Neural cell (in vitro differentiated cells): ENCODE results near the gene MAN2B1. TPM values are rescaled to one million over a fixed set of nuclear protein-coding genes. Genes with fewer than 3 reads are reported as not detected.
"Not testable (repeated sequence)": the region's sequence is repeated elsewhere in the genome, so short reads cannot be mapped to it uniquely, and the experiment has no call there.

Experiments
- H2AFZ ChIP-seq: fragments of 200-600, 300-800 bp; sonication (generic), shearing (Covaris generic); 2 replicates; pipeline ENCODE4 v1.6.0; 2014; ENCODE audit warnings: low read depth, mild to moderate bottlenecking, antibody characterized with exemption, low read length, moderate library complexity
- H3F3A ChIP-seq: fragments of 200-600 bp; shearing (Covaris generic); 2 replicates; pipeline ENCODE4 v1.6.1; 2016; ENCODE audit warnings: mild to moderate bottlenecking, moderate library complexity, mixed read lengths, antibody characterized with exemption, low read length; ENCODE audit not compliant: insufficient read depth, poor library complexity, severe bottlenecking
- H3K27ac ChIP-seq: fragments of 200-600, 300-800 bp; sonication (generic), shearing (Covaris generic); 2 replicates; pipeline ENCODE4 v1.5.1; 2014; ENCODE audit warnings: mild to moderate bottlenecking, low read length, moderate library complexity
- H3K27me3 ChIP-seq: fragments of 300-800, 200-600 bp; sonication (generic), shearing (Covaris generic); 2 replicates; pipeline ENCODE4 v1.6.0; 2014; ENCODE audit warnings: mild to moderate bottlenecking, low read depth, low read length, moderate library complexity; ENCODE audit not compliant: insufficient read depth
- H3K36me3 ChIP-seq: fragments of 300-800, 200-600 bp; sonication (generic), shearing (Covaris generic); 2 replicates; pipeline ENCODE4 v1.5.1; 2014; ENCODE audit warnings: mild to moderate bottlenecking, antibody characterized with exemption, low read length, moderate library complexity; ENCODE audit not compliant: insufficient read depth
- H3K4me2 ChIP-seq: fragments of 300-800, 200-600 bp; sonication (generic), shearing (Covaris generic); 2 replicates; pipeline ENCODE4 v1.6.0; 2014; ENCODE audit warnings: mild to moderate bottlenecking, low read length
- H3K4me3 ChIP-seq: fragments of 300-800, 200-600 bp; sonication (generic), shearing (Covaris generic); 2 replicates; pipeline ENCODE4 v1.5.1; 2014; ENCODE audit warnings: mild to moderate bottlenecking, low read length, moderate library complexity
- H3K79me2 ChIP-seq: fragments of 200-600 bp; shearing (Covaris generic); replicated peaks from 2 replicates; pipeline ENCODE4 v1.6.0; 2014; ENCODE audit warnings: mild to moderate bottlenecking, low read length, moderate library complexity; ENCODE audit not compliant: insufficient read depth
- H3K9ac ChIP-seq: fragments of 300-800, 200-600 bp; sonication (generic), shearing (Covaris generic); 2 replicates; pipeline ENCODE4 v1.6.1; 2016; ENCODE audit warnings: mild to moderate bottlenecking, low read length, mixed read lengths
- H3K9me2 ChIP-seq: fragments of 200-600 bp; shearing (Covaris generic); 2 replicates; pipeline ENCODE4 v1.6.1; 2016; ENCODE audit warnings: mild to moderate bottlenecking, low read length, mixed read lengths; ENCODE audit not compliant: insufficient read depth
- H3K9me3 ChIP-seq: fragments of 200-600, 300-800 bp; sonication (generic), shearing (Covaris generic); 2 replicates; pipeline ENCODE4 v1.6.1; 2016; ENCODE audit warnings: mild to moderate bottlenecking, mixed run types, low read length, moderate library complexity, mixed read lengths
- H4K20me1 ChIP-seq: fragments of 200-600 bp; shearing (Covaris generic); 2 replicates; pipeline ENCODE4 v1.6.1; 2016; ENCODE audit warnings: mild to moderate bottlenecking, mixed run types; ENCODE audit not compliant: insufficient read depth
- EP300 ChIP-seq: fragments of 450-650 bp; conservative IDR thresholded peaks from 2 replicates; pipeline ENCODE4 v1.6.1; 2014; ENCODE audit warnings: antibody characterized with exemption, mild to moderate bottlenecking, moderate library complexity; ENCODE audit not compliant: poor library complexity, severe bottlenecking
- EZH2 ChIP-seq: fragments of 200-600, 300-800 bp; shearing (Covaris generic), sonication (generic); IDR thresholded peaks from 2 replicates; pipeline ENCODE4 v1.6.1; 2014; ENCODE audit warnings: antibody characterized with exemption, low read length, borderline replicate concordance, mild to moderate bottlenecking; ENCODE audit not compliant: insufficient read depth, poor library complexity, severe bottlenecking
- MXI1 ChIP-seq: fragments of 450-650 bp; conservative IDR thresholded peaks from 2 replicates; pipeline ENCODE4 v1.6.1; 2014; ENCODE audit warnings: antibody characterized with exemption, mild to moderate bottlenecking; ENCODE audit not compliant: poor library complexity, severe bottlenecking
- POLR2AphosphoS5 ChIP-seq: IDR thresholded peaks from 2 replicates; pipeline ENCODE4 v1.6.1; 2012
- RAD21 ChIP-seq: fragments of 450-650 bp; conservative IDR thresholded peaks from 2 replicates; pipeline ENCODE4 v1.6.1; 2014; ENCODE audit warnings: antibody characterized with exemption, mild to moderate bottlenecking, moderate library complexity
- SMC3 ChIP-seq: fragments of 450-650 bp; conservative IDR thresholded peaks from 2 replicates; pipeline ENCODE4 v1.6.1; 2014; ENCODE audit warnings: antibody characterized with exemption, mild to moderate bottlenecking, moderate library complexity; ENCODE audit not compliant: poor library complexity
- TAF1 ChIP-seq: IDR thresholded peaks from 2 replicates; pipeline ENCODE4 v1.6.1; 2012; ENCODE audit warnings: low read depth
- polyA plus RNA-seq: library from polyadenylated mRNA; depleted of rRNA; stranded (reverse); fragments of >200 nt; gene quantifications from 2 replicates; pipeline ENCODE4 v1.2.3, GENCODE V29; 2014
- TF ChIP-seq, protein P1 (sequence below): fragments of 450-650 bp; IDR thresholded peaks from 2 replicates; pipeline ENCODE4 v1.5.1; 2014; ENCODE audit warnings: antibody characterized with exemption, mild to moderate bottlenecking, moderate library complexity; ENCODE audit not compliant: poor library complexity, severe bottlenecking
- TF ChIP-seq, protein P2 (sequence below): IDR thresholded peaks from 2 replicates; pipeline ENCODE4 v1.6.1; 2012; ENCODE audit warnings: borderline replicate concordance

The MAN2B1 gene
- polyA plus RNA-seq, 1 donor from 2014 or later, result 11.5 TPM

DNA sequence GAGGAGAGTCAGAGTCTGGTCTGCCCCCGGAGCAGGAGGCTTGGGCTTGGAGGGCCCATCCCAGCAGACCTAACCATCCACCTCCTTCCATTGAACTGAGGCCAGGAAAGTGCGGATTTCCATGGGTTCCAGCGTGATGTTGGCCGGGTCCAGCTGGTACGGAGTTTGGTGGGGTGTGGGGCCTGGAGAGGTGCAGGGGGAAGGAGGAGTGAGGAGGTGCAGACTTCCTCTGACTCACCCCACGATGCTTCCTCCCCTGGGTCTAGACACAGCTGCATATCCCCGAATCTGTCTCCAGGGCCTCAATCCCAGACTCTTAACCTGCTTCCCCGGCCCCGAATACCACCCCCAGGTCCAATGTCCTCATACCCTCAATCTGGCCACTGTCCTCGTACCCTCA, 20.0 kb downstream of the MAN2B1 start:
- H3K9me2 ChIP-seq, result no peaks in the 10 kb centered on the region
- H2AFZ ChIP-seq, result no peak overlapping the region
- H3K9ac ChIP-seq, result no peak overlapping the region
- no peak overlapping the region for H3K4me2 ChIP-seq
- no peaks in the 10 kb centered on the region for H3K36me3 ChIP-seq
- no peak overlapping the region for H3K27ac ChIP-seq
- no peaks in the 10 kb centered on the region for H3K27me3 ChIP-seq
- H3F3A ChIP-seq, result no peaks in the 10 kb centered on the region
- H3K79me2 ChIP-seq, result no peaks in the 10 kb centered on the region
- no peak overlapping the region for H3K4me3 ChIP-seq
- TF ChIP-seq EP300, result no peak
- no peak for TF ChIP-seq EZH2
- TF ChIP-seq SMC3, result no peak
- no peak for TF ChIP-seq MXI1
- no peak for TF ChIP-seq RAD21
- TF ChIP-seq, protein P1, sequence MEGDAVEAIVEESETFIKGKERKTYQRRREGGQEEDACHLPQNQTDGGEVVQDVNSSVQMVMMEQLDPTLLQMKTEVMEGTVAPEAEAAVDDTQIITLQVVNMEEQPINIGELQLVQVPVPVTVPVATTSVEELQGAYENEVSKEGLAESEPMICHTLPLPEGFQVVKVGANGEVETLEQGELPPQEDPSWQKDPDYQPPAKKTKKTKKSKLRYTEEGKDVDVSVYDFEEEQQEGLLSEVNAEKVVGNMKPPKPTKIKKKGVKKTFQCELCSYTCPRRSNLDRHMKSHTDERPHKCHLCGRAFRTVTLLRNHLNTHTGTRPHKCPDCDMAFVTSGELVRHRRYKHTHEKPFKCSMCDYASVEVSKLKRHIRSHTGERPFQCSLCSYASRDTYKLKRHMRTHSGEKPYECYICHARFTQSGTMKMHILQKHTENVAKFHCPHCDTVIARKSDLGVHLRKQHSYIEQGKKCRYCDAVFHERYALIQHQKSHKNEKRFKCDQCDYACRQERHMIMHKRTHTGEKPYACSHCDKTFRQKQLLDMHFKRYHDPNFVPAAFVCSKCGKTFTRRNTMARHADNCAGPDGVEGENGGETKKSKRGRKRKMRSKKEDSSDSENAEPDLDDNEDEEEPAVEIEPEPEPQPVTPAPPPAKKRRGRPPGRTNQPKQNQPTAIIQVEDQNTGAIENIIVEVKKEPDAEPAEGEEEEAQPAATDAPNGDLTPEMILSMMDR, result no peak
- no peak for TF ChIP-seq POLR2AphosphoS5
- TF ChIP-seq, protein P2, sequence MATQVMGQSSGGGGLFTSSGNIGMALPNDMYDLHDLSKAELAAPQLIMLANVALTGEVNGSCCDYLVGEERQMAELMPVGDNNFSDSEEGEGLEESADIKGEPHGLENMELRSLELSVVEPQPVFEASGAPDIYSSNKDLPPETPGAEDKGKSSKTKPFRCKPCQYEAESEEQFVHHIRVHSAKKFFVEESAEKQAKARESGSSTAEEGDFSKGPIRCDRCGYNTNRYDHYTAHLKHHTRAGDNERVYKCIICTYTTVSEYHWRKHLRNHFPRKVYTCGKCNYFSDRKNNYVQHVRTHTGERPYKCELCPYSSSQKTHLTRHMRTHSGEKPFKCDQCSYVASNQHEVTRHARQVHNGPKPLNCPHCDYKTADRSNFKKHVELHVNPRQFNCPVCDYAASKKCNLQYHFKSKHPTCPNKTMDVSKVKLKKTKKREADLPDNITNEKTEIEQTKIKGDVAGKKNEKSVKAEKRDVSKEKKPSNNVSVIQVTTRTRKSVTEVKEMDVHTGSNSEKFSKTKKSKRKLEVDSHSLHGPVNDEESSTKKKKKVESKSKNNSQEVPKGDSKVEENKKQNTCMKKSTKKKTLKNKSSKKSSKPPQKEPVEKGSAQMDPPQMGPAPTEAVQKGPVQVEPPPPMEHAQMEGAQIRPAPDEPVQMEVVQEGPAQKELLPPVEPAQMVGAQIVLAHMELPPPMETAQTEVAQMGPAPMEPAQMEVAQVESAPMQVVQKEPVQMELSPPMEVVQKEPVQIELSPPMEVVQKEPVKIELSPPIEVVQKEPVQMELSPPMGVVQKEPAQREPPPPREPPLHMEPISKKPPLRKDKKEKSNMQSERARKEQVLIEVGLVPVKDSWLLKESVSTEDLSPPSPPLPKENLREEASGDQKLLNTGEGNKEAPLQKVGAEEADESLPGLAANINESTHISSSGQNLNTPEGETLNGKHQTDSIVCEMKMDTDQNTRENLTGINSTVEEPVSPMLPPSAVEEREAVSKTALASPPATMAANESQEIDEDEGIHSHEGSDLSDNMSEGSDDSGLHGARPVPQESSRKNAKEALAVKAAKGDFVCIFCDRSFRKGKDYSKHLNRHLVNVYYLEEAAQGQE, result no peak
- TF ChIP-seq TAF1, result no peak
- H3K9me3 ChIP-seq, result no peaks in the 10 kb centered on the region
- H4K20me1 ChIP-seq, result no peaks in the 10 kb centered on the region

DNA sequence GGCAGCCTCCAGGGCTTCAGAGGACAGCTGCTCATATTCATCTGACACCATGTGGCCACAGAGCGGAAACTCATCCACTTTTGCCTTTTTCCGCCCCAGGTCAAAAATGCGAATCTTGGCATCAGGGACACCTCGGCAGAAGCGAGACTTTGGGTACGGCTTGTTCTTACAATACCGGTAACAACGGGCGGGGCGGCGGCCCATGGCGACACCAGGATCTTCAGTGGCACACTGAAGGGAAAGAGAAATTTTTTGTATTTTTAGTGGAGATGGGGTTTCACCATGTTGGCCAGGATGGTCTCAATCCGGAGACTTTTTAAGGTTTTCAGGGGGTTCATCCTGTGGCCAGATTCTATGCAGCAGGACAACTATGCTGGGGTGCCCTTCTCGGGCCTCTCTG, 22.8 kb downstream of the MAN2B1 start:
- not testable (repeated sequence) for H3K27me3 ChIP-seq

DNA sequence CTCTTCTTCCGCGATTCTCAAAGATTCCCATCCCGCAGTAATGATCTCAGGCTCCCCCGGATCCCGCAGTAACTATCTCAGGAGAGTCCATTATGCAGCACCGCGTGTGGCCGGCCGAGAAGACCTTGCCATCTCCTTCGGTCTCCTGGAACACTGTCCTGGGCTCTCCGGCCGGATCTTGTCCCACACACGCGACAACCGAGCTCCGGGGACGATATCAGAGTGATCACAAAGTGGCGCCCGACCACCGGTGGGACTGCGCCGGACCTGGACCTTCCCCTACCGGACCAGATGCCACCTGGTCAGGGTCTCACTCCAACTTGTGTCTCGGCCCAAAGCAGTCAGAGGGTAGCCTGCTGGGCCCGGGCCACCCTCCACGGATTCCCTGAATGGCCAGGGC, 24.0 kb downstream of the MAN2B1 start:
- Histone ChIP-seq H3K9me2 (no peaks in the 10 kb centered on the region), H3K27ac (no peak overlapping the region), H3K4me2 (no peak overlapping the region), H3K4me3 (no peak overlapping the region), H3K36me3 (no peaks in the 10 kb centered on the region), H3K27me3 (no peaks in the 10 kb centered on the region), H3F3A (no peaks in the 10 kb centered on the region), H2AFZ (no peak overlapping the region), H3K9ac (no peak overlapping the region), H3K79me2 (no peaks in the 10 kb centered on the region), H3K9me3 (no peaks in the 10 kb centered on the region), H4K20me1 (no peaks in the 10 kb centered on the region)
- TF ChIP-seq RAD21 (no peak), MXI1 (no peak), EZH2 (no peak)
- TF ChIP-seq, protein P1, result no peak

More for the DNA sequence above, 22.8 kb downstream of the MAN2B1 start:
- H3K36me3 ChIP-seq, H3K79me2 ChIP-seq, H3F3A ChIP-seq, H4K20me1 ChIP-seq, H3K9me3 ChIP-seq, H3K27ac ChIP-seq, H3K9ac ChIP-seq, H2AFZ ChIP-seq, H3K9me2 ChIP-seq, H3K4me2 ChIP-seq, H3K4me3 ChIP-seq: not testable (repeated sequence)
